WTC11 (cell line): ENCODE results near the gene FAM171A1. TPM values are rescaled to one million over a fixed set of nuclear protein-coding genes. Genes with fewer than 3 reads are reported as not detected.
"Not testable (repeated sequence)": the region's sequence is repeated elsewhere in the genome, so short reads cannot be mapped to it uniquely, and the experiment has no call there.

Experiments
- ATAC-seq: fragments of 200-7000 bp; cut with Tn5 transposase; 2 replicates; pipeline ENCODE4 v1.10.0; 2021; ENCODE audit warnings: mild to moderate bottlenecking, moderate library complexity
- CTCF ChIA-PET: fragments of 300-600 bp; sonication (Branson Sonifier 250); formaldehyde crosslinking; loops from one replicate; lab custom pipeline; 2021; ENCODE audit warnings: antibody characterized with exemption; lab: Charles Lee
- POLR2A ChIA-PET: fragments of 350-600 bp; sonication (Branson Sonifier 250); formaldehyde crosslinking; loops from one replicate; lab custom pipeline; 2021; ENCODE audit warnings: antibody characterized with exemption; lab: Charles Lee
- DNase-seq: peaks from one replicate; pipeline ENCODE4 v3.0.0; 2021; ENCODE audit warnings: low spot score
- H3K27ac Mint-ChIP-seq: 2 replicates; pipeline ENCODE4 v1.8.0; 2021; ENCODE audit warnings: mixed read lengths
- H3K27me3 Mint-ChIP-seq: 2 replicates; pipeline ENCODE4 v1.8.0; 2021; ENCODE audit warnings: low read depth, mild to moderate bottlenecking, moderate library complexity, mixed read lengths
- H3K36me3 Mint-ChIP-seq: 2 replicates; pipeline ENCODE4 v1.8.0; 2021; ENCODE audit warnings: mixed read lengths
- H3K4me1 Mint-ChIP-seq: 2 replicates; pipeline ENCODE4 v1.8.0; 2022; ENCODE audit warnings: mixed read lengths
- H3K4me3 Mint-ChIP-seq: 2 replicates; pipeline ENCODE4 v1.8.0; 2021; ENCODE audit warnings: mild to moderate bottlenecking, moderate library complexity, mixed read lengths
- H3K9me3 Mint-ChIP-seq: 2 replicates; pipeline ENCODE4 v1.8.0; 2021; ENCODE audit warnings: mixed read lengths
- CBFB ChIP-seq: sonication (generic); formaldehyde crosslinking; IDR thresholded peaks from 2 replicates; pipeline ENCODE4 v1.8.1; 2022; ENCODE audit warnings: mild to moderate bottlenecking, low read depth, missing genetic modification reagents
- ELF4 ChIP-seq: sonication (generic); formaldehyde crosslinking; IDR thresholded peaks from 2 replicates; pipeline ENCODE4 v1.8.1; 2022; ENCODE audit warnings: low read depth, mild to moderate bottlenecking, moderate library complexity, missing genetic modification reagents
- EMX1 ChIP-seq: fragments of 250-450 bp; sonication (Bioruptor Pico); IDR thresholded peaks from 2 replicates; pipeline ENCODE4 v1.8.0; 2021; ENCODE audit warnings: mild to moderate bottlenecking
- MLX ChIP-seq: sonication (generic); formaldehyde crosslinking; IDR thresholded peaks from 2 replicates; pipeline ENCODE4 v1.8.1; 2023; ENCODE audit warnings: mild to moderate bottlenecking, missing genetic modification reagents, moderate library complexity
- SOX15 ChIP-seq: fragments of 250-450 bp; sonication (Bioruptor Pico); IDR thresholded peaks from 2 replicates; pipeline ENCODE4 v1.9.0; 2021; ENCODE audit warnings: mild to moderate bottlenecking
- ZNF423 ChIP-seq: fragments of 250-450 bp; sonication (Bioruptor Pico); IDR thresholded peaks from 2 replicates; pipeline ENCODE4 v2.1.2; 2022; ENCODE audit warnings: mild to moderate bottlenecking, moderate library complexity
- total RNA-seq: library from RNA; stranded (reverse); gene quantifications from 3 replicates; pipeline ENCODE4 v1.2.3, GENCODE V29; 2021
- TF ChIP-seq, protein P1 (sequence below): fragments of 250-450 bp; sonication (Bioruptor Pico); IDR thresholded peaks from 2 replicates; pipeline ENCODE4 v1.9.0; 2021; ENCODE audit warnings: mild to moderate bottlenecking, borderline replicate concordance
- TF ChIP-seq, protein P2 (sequence below): sonication (generic); formaldehyde crosslinking; IDR thresholded peaks from 2 replicates; pipeline ENCODE4 v1.8.0; 2022; ENCODE audit warnings: mild to moderate bottlenecking, missing genetic modification reagents
- TF ChIP-seq, protein P3 (sequence below): sonication (generic); formaldehyde crosslinking; IDR thresholded peaks from 2 replicates; pipeline ENCODE4 v1.8.1; 2022; ENCODE audit warnings: low read depth, missing genetic modification reagents, borderline replicate concordance
- TF ChIP-seq, protein P4 (sequence below): sonication (generic); formaldehyde crosslinking; IDR thresholded peaks from 2 replicates; pipeline ENCODE4 v1.8.1; 2022; ENCODE audit warnings: mild to moderate bottlenecking, missing genetic modification reagents, moderate library complexity, borderline replicate concordance
- TF ChIP-seq, protein P5 (sequence below): sonication (generic); formaldehyde crosslinking; IDR thresholded peaks from 2 replicates; pipeline ENCODE4 v1.8.1; 2023; ENCODE audit warnings: mild to moderate bottlenecking, missing genetic modification reagents

FAM171A1 gene
- total RNA-seq, 1 experiment from 2014 or later = 33.9 TPM

DNA sequence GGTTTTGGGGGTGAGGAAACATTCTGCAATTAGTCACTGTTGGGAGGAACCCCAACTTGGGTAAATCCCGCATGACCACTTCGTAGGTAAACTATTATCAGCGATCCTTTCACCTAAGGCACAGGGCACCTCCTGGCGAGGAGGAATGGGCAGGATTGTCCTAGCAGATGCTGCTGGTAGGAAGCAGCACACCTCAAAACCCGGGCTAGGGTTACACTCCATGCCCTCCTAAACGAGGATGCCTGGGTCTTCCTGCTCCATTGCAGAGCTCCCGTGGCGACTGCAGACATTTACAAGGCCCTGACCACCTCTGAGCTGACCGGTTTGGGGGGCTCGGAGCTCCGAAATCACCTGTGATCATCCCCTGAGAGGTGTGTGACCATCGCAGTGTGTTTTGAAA is 92.3 kb downstream of the FAM171A1 start:
- Mint-ChIP-seq H3K9me3 (peaks cover 8% of the 10 kb centered on the region), H3K4me3 (no peak overlapping the region), H3K27ac (no peak overlapping the region), H3K4me1 (no peaks in the 10 kb centered on the region), H3K27me3 (no peaks in the 10 kb centered on the region), H3K36me3 (peaks cover 38% of the 10 kb centered on the region)
- ATAC-seq = no peak
- CTCF ChIA-PET = no interaction called here
- POLR2A ChIA-PET = no interaction called here
- DNase-seq = no peak
- TF ChIP-seq CBFB (no peak), EMX1 (CRISPR knock-in tag) (no peak), ELF4 (CRISPR knock-in tag) (no peak), MLX (CRISPR knock-in tag) (no peak), SOX15 (no peak), ZNF423 (CRISPR knock-in tag) (no peak)
- TF ChIP-seq, protein P1, sequence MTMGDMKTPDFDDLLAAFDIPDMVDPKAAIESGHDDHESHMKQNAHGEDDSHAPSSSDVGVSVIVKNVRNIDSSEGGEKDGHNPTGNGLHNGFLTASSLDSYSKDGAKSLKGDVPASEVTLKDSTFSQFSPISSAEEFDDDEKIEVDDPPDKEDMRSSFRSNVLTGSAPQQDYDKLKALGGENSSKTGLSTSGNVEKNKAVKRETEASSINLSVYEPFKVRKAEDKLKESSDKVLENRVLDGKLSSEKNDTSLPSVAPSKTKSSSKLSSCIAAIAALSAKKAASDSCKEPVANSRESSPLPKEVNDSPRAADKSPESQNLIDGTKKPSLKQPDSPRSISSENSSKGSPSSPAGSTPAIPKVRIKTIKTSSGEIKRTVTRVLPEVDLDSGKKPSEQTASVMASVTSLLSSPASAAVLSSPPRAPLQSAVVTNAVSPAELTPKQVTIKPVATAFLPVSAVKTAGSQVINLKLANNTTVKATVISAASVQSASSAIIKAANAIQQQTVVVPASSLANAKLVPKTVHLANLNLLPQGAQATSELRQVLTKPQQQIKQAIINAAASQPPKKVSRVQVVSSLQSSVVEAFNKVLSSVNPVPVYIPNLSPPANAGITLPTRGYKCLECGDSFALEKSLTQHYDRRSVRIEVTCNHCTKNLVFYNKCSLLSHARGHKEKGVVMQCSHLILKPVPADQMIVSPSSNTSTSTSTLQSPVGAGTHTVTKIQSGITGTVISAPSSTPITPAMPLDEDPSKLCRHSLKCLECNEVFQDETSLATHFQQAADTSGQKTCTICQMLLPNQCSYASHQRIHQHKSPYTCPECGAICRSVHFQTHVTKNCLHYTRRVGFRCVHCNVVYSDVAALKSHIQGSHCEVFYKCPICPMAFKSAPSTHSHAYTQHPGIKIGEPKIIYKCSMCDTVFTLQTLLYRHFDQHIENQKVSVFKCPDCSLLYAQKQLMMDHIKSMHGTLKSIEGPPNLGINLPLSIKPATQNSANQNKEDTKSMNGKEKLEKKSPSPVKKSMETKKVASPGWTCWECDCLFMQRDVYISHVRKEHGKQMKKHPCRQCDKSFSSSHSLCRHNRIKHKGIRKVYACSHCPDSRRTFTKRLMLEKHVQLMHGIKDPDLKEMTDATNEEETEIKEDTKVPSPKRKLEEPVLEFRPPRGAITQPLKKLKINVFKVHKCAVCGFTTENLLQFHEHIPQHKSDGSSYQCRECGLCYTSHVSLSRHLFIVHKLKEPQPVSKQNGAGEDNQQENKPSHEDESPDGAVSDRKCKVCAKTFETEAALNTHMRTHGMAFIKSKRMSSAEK = no peak
- TF ChIP-seq, protein P2, sequence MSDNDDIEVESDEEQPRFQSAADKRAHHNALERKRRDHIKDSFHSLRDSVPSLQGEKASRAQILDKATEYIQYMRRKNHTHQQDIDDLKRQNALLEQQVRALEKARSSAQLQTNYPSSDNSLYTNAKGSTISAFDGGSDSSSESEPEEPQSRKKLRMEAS (CRISPR knock-in tag) = no peak
- TF ChIP-seq, protein P3, sequence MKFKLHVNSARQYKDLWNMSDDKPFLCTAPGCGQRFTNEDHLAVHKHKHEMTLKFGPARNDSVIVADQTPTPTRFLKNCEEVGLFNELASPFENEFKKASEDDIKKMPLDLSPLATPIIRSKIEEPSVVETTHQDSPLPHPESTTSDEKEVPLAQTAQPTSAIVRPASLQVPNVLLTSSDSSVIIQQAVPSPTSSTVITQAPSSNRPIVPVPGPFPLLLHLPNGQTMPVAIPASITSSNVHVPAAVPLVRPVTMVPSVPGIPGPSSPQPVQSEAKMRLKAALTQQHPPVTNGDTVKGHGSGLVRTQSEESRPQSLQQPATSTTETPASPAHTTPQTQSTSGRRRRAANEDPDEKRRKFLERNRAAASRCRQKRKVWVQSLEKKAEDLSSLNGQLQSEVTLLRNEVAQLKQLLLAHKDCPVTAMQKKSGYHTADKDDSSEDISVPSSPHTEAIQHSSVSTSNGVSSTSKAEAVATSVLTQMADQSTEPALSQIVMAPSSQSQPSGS (CRISPR knock-in tag) = no peak
- TF ChIP-seq, protein P4, sequence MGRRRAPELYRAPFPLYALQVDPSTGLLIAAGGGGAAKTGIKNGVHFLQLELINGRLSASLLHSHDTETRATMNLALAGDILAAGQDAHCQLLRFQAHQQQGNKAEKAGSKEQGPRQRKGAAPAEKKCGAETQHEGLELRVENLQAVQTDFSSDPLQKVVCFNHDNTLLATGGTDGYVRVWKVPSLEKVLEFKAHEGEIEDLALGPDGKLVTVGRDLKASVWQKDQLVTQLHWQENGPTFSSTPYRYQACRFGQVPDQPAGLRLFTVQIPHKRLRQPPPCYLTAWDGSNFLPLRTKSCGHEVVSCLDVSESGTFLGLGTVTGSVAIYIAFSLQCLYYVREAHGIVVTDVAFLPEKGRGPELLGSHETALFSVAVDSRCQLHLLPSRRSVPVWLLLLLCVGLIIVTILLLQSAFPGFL (CRISPR knock-in tag) = no peak
- TF ChIP-seq, protein P5, sequence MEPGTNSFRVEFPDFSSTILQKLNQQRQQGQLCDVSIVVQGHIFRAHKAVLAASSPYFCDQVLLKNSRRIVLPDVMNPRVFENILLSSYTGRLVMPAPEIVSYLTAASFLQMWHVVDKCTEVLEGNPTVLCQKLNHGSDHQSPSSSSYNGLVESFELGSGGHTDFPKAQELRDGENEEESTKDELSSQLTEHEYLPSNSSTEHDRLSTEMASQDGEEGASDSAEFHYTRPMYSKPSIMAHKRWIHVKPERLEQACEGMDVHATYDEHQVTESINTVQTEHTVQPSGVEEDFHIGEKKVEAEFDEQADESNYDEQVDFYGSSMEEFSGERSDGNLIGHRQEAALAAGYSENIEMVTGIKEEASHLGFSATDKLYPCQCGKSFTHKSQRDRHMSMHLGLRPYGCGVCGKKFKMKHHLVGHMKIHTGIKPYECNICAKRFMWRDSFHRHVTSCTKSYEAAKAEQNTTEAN (CRISPR knock-in tag) = no peak

DNA sequence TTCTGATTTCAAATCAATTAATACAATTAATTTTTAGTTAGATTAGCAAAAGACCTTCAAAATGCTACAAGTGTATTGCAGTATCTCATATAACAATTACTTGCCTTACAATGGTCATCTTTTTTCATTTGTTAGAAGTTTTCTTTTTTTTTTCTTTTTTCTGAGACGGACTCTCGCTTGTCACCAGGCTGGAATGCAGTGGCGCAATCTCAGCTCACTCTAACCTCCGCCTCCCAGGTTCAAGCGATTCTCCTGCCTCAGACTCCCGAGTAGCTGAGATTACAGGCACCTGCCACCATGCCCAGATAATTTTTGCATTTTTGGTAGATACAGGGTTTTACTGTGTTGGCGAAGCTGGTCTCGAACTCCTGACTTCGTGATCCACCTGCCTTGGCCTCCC is 95.0 kb downstream of the FAM171A1 start:
- CTCF ChIA-PET, ATAC-seq, H3K27ac Mint-ChIP-seq, DNase-seq, H3K27me3 Mint-ChIP-seq, H3K4me3 Mint-ChIP-seq, H3K4me1 Mint-ChIP-seq, POLR2A ChIA-PET: not testable (repeated sequence)
- peaks cover 13% of the 10 kb centered on the region for H3K9me3 Mint-ChIP-seq
- H3K36me3 Mint-ChIP-seq = peaks cover 34% of the 10 kb centered on the region

GRCh38 chr10:15269838-15270237 is 101.3 kb downstream of the FAM171A1 start:
- DNase-seq, ATAC-seq, H3K4me1 Mint-ChIP-seq, H3K27ac Mint-ChIP-seq, POLR2A ChIA-PET, H3K27me3 Mint-ChIP-seq, H3K4me3 Mint-ChIP-seq, CTCF ChIA-PET: not testable (repeated sequence)
- Mint-ChIP-seq H3K36me3 (peaks cover 52% of the 10 kb centered on the region), H3K9me3 (peaks cover 30% of the 10 kb centered on the region)
